HEK293 (cell line): Measurements from ENCODE around the gene SLC18A2.

Experiments used
- CTCF ChIA-PET: fragments of 350-600 bp; formaldehyde crosslinking; extraction: SDS; loops from one replicate; lab custom pipeline; 2021; ENCODE audit warnings: antibody characterized with exemption; lab: Yijun Ruan, JAX
- POLR2A ChIA-PET: fragments of 300-600 bp; formaldehyde crosslinking; extraction: SDS; loops from one replicate; lab custom pipeline; 2020; ENCODE audit warnings: antibody characterized with exemption, inconsistent platforms; lab: Yijun Ruan, JAX
- H3K27ac ChIP-seq: fragments of 200-500 bp; sonication (Bioruptor generic); 2 replicates; pipeline ENCODE4 v1.5.1; 2014; ENCODE audit warnings: low read depth, low read length, control low read depth, inconsistent platforms; ENCODE audit errors: extremely low read depth
- H3K36me3 ChIP-seq, 2 experiments: fragments of 200-500 bp in 1 of 2; sonication (Bioruptor generic) in 1 of 2; 1 replicate in 1 of 2; 2 replicates in 1 of 2; pipeline ENCODE4 v1.5.1; 2014 to 2017; ENCODE audit warnings: inconsistent platforms in 2 of 2, low read length in 2 of 2; ENCODE audit not compliant: control insufficient read depth in 2 of 2, insufficient read depth in 1 of 2
- H3K4me1 ChIP-seq: fragments of 200-500 bp; sonication (Bioruptor generic); 2 replicates; pipeline ENCODE4 v1.5.1; 2014; ENCODE audit warnings: mild to moderate bottlenecking, low read length, inconsistent platforms; ENCODE audit not compliant: control insufficient read depth, insufficient read depth
- H3K4me3 ChIP-seq: 2 replicates; pipeline ENCODE4 v1.5.1; 2011; ENCODE audit warnings: low read depth, mild to moderate bottlenecking, control low read depth, low read length, moderate library complexity
- H3K9me3 ChIP-seq: fragments of 200-500 bp; sonication (Bioruptor generic); 2 replicates; pipeline ENCODE4 v1.5.1; 2014; ENCODE audit warnings: low read depth, low read length, inconsistent platforms; ENCODE audit not compliant: control insufficient read depth, insufficient read depth
- GLIS2 ChIP-seq: fragments of 450-650 bp; formaldehyde crosslinking; IDR thresholded peaks from 2 replicates; pipeline ENCODE4 v1.5.1; 2016; ENCODE audit warnings: missing biosample characterization, missing genetic modification characterization
- HOXA7 ChIP-seq: sonication (generic); formaldehyde crosslinking; IDR thresholded peaks from 2 replicates; pipeline ENCODE4 v1.8.1; 2022; ENCODE audit warnings: missing genetic modification reagents, borderline replicate concordance
- HOXC10 ChIP-seq: sonication (generic); formaldehyde crosslinking; IDR thresholded peaks from 2 replicates; pipeline ENCODE4 v1.8.1; 2023; ENCODE audit warnings: mild to moderate bottlenecking, missing genetic modification reagents
- KLF1 ChIP-seq: fragments of 450-650 bp; formaldehyde crosslinking; IDR thresholded peaks from 2 replicates; pipeline ENCODE4 v1.5.1; 2016; ENCODE audit warnings: missing biosample characterization, missing genetic modification characterization
- KLF8 ChIP-seq: fragments of 450-650 bp; formaldehyde crosslinking; IDR thresholded peaks from 2 replicates; pipeline ENCODE4 v1.5.1; 2016; ENCODE audit warnings: missing biosample characterization, missing genetic modification characterization
- REPIN1 ChIP-seq: fragments of 450-650 bp; formaldehyde crosslinking; IDR thresholded peaks from 2 replicates; pipeline ENCODE4 v1.5.1; 2017; ENCODE audit warnings: missing biosample characterization, missing genetic modification characterization, low read depth
- SP7 ChIP-seq: fragments of 450-650 bp; formaldehyde crosslinking; IDR thresholded peaks from 2 replicates; pipeline ENCODE4 v1.5.1; 2016; ENCODE audit warnings: missing biosample characterization, missing genetic modification characterization
- TCF7L2 ChIP-seq: IDR thresholded peaks from 2 replicates; pipeline ENCODE4 v1.6.1; 2011; ENCODE audit warnings: low read depth, mild to moderate bottlenecking, inconsistent platforms, low read length, moderate library complexity, borderline replicate concordance
- YY1 ChIP-seq: fragments of 450-650 bp; formaldehyde crosslinking; IDR thresholded peaks from 2 replicates; pipeline ENCODE4 v1.5.1; 2018; ENCODE audit warnings: missing biosample characterization, missing genetic modification characterization
- ZNF132 ChIP-seq: fragments of 450-650 bp; formaldehyde crosslinking; IDR thresholded peaks from 2 replicates; pipeline ENCODE4 v1.5.1; 2017; ENCODE audit warnings: missing biosample characterization, missing genetic modification characterization, borderline replicate concordance
- ZNF184 ChIP-seq: fragments of 450-650 bp; IDR thresholded peaks from 2 replicates; pipeline ENCODE4 v1.5.1; 2018; ENCODE audit warnings: missing biosample characterization, mild to moderate bottlenecking, missing genetic modification characterization
- ZNF302 ChIP-seq: fragments of 450-650 bp; formaldehyde crosslinking; IDR thresholded peaks from 2 replicates; pipeline ENCODE4 v1.5.1; 2016; ENCODE audit warnings: missing biosample characterization, missing genetic modification characterization, low read depth
- ZNF324 ChIP-seq: fragments of 450-650 bp; formaldehyde crosslinking; IDR thresholded peaks from 2 replicates; pipeline ENCODE4 v1.5.1; 2016; ENCODE audit warnings: missing biosample characterization, missing genetic modification characterization
- ZNF341 ChIP-seq: fragments of 450-650 bp; formaldehyde crosslinking; IDR thresholded peaks from 2 replicates; pipeline ENCODE4; 2016; ENCODE audit warnings: low read depth, missing biosample characterization, missing genetic modification characterization
- ZNF404 ChIP-seq: fragments of 450-650 bp; formaldehyde crosslinking; IDR thresholded peaks from 2 replicates; pipeline ENCODE4 v1.5.1; 2017; ENCODE audit warnings: missing biosample characterization, missing genetic modification characterization
- ZNF433 ChIP-seq: fragments of 450-650 bp; formaldehyde crosslinking; IDR thresholded peaks from 2 replicates; pipeline ENCODE4 v1.5.1; 2016; ENCODE audit warnings: missing biosample characterization, missing genetic modification characterization, low read depth
- ZNF560 ChIP-seq: fragments of 450-650 bp; formaldehyde crosslinking; IDR thresholded peaks from 2 replicates; pipeline ENCODE4 v1.5.1; 2017; ENCODE audit warnings: missing biosample characterization, missing genetic modification characterization, borderline replicate concordance
- ZNF561 ChIP-seq: fragments of 450-650 bp; IDR thresholded peaks from 2 replicates; pipeline ENCODE4 v1.5.1; 2018; ENCODE audit warnings: missing biosample characterization, missing genetic modification characterization, borderline replicate concordance
- ZNF596 ChIP-seq: fragments of 450-650 bp; IDR thresholded peaks from 2 replicates; pipeline ENCODE4 v1.5.0; 2018; ENCODE audit warnings: missing biosample characterization, mild to moderate bottlenecking, missing genetic modification characterization, moderate library complexity
- ZNF76 ChIP-seq: fragments of 450-650 bp; formaldehyde crosslinking; IDR thresholded peaks from 2 replicates; pipeline ENCODE4; 2016; ENCODE audit warnings: low read depth, missing biosample characterization, missing genetic modification characterization, borderline replicate concordance
- ZNF830 ChIP-seq: fragments of 450-650 bp; IDR thresholded peaks from 2 replicates; pipeline ENCODE4 v1.5.0; 2018; ENCODE audit warnings: missing biosample characterization, missing genetic modification characterization, low read depth, mild to moderate bottlenecking, moderate library complexity
- ZNF843 ChIP-seq: fragments of 450-650 bp; formaldehyde crosslinking; IDR thresholded peaks from 2 replicates; pipeline ENCODE4 v1.5.1; 2016; ENCODE audit warnings: missing biosample characterization, missing genetic modification characterization
- TF ChIP-seq, protein P1 (sequence below): fragments of 450-650 bp; formaldehyde crosslinking; IDR thresholded peaks from 2 replicates; pipeline ENCODE4 v1.5.1; 2016; ENCODE audit warnings: missing biosample characterization, missing genetic modification characterization
- TF ChIP-seq, protein P2 (sequence below): fragments of 450-650 bp; formaldehyde crosslinking; IDR thresholded peaks from 2 replicates; pipeline ENCODE4 v1.5.1; 2016; ENCODE audit warnings: missing biosample characterization, missing genetic modification characterization
- TF ChIP-seq, protein P3 (sequence below): sonication (generic); formaldehyde crosslinking; IDR thresholded peaks from 2 replicates; pipeline ENCODE4 v1.8.1; 2022; ENCODE audit warnings: mild to moderate bottlenecking, moderate library complexity, missing genetic modification reagents
- TF ChIP-seq, protein P4 (sequence below): fragments of 450-650 bp; formaldehyde crosslinking; IDR thresholded peaks from 2 replicates; pipeline ENCODE4 v1.5.1; 2016; ENCODE audit warnings: missing biosample characterization, missing genetic modification characterization
- TF ChIP-seq, protein P5 (sequence below): fragments of 450-650 bp; IDR thresholded peaks from 2 replicates; pipeline ENCODE4 v1.5.1; 2018; ENCODE audit warnings: missing biosample characterization, missing genetic modification characterization

SLC18A2 gene

DNA sequence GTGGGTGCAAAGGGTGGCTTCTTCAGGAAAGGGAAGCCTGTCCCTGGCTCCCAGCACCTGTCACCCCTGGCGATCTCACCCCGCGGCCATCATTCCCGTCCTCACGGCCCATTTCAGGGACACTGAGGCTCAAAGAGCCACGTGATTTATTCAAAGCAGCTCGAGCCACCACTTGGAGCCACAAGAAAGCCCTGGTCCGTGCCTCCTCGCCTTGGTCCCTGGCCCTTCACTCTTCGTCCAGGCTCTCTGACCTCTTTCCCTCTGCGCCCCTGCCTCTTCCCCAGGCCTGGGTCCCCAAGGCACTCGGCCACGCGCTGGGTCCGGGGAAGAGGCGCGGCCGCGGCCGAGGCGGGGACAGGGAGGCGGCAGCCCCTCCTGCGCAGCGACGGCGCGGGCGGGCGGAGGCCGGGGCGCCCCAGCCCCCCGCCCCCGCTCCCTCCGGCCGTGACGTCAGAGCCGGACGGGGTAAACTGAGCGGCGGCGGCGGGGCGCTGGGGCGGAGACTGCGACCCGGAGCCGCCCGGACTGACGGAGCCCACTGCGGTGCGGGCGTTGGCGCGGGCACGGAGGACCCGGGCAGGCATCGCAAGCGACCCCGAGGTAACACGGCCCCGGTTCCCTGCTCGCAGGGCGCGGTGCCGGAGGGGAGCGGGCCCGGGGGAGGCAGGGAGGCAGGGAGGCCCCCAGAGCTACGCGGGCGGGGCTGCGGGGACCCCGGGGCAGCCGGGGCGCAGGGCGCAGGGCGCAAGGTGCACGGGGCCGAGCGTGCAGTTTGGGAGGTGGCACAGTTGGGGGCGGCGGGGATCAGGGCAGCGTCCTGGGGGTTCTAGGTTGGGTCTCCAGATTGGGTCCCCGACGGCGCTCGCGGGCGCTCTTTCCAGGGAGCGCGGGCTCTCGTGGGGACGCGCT is at the start of gene SLC18A2:
Gene SLC18A2 (plus strand): TSS at position 494 of the 909 bp plus-strand sequence. CDS start 580 bp downstream, outside the sequence.
- CTCF ChIA-PET, result no interaction called here
- no peaks in the 10 kb centered on the region for H3K36me3 ChIP-seq
- TF ChIP-seq TCF7L2, result no peak
- no peak for TF ChIP-seq REPIN1
- no peak for TF ChIP-seq ZNF302 (tag by site-specific recombination)
- no peak for TF ChIP-seq ZNF404
- TF ChIP-seq KLF8 (tag by site-specific recombination), result no peak
- no peak for TF ChIP-seq ZNF324
- no peak for TF ChIP-seq SP7 (tag by site-specific recombination)
- TF ChIP-seq ZNF830 (tag by site-specific recombination), result no peak
- TF ChIP-seq KLF1 (tag by site-specific recombination), result no peak
- TF ChIP-seq, protein P1, sequence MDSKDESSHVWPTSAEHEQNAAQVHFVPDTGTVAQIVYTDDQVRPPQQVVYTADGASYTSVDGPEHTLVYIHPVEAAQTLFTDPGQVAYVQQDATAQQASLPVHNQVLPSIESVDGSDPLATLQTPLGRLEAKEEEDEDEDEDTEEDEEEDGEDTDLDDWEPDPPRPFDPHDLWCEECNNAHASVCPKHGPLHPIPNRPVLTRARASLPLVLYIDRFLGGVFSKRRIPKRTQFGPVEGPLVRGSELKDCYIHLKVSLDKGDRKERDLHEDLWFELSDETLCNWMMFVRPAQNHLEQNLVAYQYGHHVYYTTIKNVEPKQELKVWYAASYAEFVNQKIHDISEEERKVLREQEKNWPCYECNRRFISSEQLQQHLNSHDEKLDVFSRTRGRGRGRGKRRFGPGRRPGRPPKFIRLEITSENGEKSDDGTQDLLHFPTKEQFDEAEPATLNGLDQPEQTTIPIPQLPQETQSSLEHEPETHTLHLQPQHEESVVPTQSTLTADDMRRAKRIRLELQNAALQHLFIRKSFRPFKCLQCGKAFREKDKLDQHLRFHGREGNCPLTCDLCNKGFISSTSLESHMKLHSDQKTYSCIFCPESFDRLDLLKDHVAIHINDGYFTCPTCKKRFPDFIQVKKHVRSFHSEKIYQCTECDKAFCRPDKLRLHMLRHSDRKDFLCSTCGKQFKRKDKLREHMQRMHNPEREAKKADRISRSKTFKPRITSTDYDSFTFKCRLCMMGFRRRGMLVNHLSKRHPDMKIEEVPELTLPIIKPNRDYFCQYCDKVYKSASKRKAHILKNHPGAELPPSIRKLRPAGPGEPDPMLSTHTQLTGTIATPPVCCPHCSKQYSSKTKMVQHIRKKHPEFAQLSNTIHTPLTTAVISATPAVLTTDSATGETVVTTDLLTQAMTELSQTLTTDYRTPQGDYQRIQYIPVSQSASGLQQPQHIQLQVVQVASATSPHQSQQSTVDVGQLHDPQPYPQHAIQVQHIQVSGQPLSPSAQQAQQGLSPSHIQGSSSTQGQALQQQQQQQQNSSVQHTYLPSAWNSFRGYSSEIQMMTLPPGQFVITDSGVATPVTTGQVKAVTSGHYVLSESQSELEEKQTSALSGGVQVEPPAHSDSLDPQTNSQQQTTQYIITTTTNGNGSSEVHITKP (tag by site-specific recombination), result no peak
- no peak for TF ChIP-seq ZNF843 (tag by site-specific recombination)
- no peak for TF ChIP-seq ZNF561
- TF ChIP-seq, protein P2, sequence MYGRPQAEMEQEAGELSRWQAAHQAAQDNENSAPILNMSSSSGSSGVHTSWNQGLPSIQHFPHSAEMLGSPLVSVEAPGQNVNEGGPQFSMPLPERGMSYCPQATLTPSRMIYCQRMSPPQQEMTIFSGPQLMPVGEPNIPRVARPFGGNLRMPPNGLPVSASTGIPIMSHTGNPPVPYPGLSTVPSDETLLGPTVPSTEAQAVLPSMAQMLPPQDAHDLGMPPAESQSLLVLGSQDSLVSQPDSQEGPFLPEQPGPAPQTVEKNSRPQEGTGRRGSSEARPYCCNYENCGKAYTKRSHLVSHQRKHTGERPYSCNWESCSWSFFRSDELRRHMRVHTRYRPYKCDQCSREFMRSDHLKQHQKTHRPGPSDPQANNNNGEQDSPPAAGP (tag by site-specific recombination), result no peak
- TF ChIP-seq ZNF341, result no peak
- TF ChIP-seq ZNF76, result no peak
- H3K9me3 ChIP-seq, result no peaks in the 10 kb centered on the region
- no peaks in the 10 kb centered on the region for H3K4me1 ChIP-seq
- POLR2A ChIA-PET, result interaction anchor here (0.6 kb wide), 2 partner anchors 11 to 83 kb away, joined by 3 to 6 read pairs; no protein-coding TSS in a partner anchor
- no peak within 1 kb of the TSS for H3K27ac ChIP-seq
- no peak within 1 kb of the TSS; the same call in 1 of the 2 replicates for H3K4me3 ChIP-seq

DNA sequence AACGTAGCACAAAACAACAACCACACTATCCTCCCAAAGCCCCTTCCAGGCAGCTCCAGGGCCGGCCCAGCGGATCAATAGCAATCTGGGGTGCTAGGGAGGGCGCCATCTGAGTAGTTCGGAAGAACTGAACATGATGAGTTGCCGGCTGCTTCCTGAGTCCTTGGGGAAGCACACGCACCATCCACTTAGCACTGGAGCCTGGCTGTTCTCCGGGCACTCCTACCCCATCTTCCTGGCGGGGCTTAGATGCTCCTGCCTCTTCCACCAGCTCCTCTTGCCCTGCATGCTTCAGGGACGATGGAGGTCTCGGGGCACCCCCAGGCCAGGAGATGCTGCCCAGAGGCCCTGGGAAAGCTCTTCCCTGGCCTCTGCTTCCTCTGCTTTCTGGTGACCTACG is 43.7 kb upstream of the SLC18A2 start, which contains the start of gene KCNK18:
Gene KCNK18 (plus strand): TSS at position 301 of the 400 bp plus-strand sequence. CDS start 0 bp downstream, at position 301.
- Histone ChIP-seq H3K4me3 (no peak within 1 kb of the TSS), H3K9me3 (no peaks in the 10 kb centered on the region), H3K36me3 (no peaks in the 10 kb centered on the region), H3K27ac (no peak within 1 kb of the TSS), H3K4me1 (no peaks in the 10 kb centered on the region)
- POLR2A ChIA-PET, result no interaction called here
- CTCF ChIA-PET, result no interaction called here
- TF ChIP-seq ZNF132 (tag by site-specific recombination) (no peak), GLIS2 (no peak), ZNF596 (tag by site-specific recombination) (no peak), ZNF433 (no peak), YY1 (tag by site-specific recombination) (no peak), ZNF184 (tag by site-specific recombination) (no peak), HOXA7 (CRISPR knock-in tag) (no peak), ZNF560 (tag by site-specific recombination) (no peak), HOXC10 (no peak)
- TF ChIP-seq, protein P3, sequence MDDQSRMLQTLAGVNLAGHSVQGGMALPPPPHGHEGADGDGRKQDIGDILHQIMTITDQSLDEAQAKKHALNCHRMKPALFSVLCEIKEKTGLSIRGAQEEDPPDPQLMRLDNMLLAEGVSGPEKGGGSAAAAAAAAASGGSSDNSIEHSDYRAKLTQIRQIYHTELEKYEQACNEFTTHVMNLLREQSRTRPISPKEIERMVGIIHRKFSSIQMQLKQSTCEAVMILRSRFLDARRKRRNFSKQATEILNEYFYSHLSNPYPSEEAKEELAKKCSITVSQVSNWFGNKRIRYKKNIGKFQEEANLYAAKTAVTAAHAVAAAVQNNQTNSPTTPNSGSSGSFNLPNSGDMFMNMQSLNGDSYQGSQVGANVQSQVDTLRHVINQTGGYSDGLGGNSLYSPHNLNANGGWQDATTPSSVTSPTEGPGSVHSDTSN (CRISPR knock-in tag), result no peak
- TF ChIP-seq, protein P4, sequence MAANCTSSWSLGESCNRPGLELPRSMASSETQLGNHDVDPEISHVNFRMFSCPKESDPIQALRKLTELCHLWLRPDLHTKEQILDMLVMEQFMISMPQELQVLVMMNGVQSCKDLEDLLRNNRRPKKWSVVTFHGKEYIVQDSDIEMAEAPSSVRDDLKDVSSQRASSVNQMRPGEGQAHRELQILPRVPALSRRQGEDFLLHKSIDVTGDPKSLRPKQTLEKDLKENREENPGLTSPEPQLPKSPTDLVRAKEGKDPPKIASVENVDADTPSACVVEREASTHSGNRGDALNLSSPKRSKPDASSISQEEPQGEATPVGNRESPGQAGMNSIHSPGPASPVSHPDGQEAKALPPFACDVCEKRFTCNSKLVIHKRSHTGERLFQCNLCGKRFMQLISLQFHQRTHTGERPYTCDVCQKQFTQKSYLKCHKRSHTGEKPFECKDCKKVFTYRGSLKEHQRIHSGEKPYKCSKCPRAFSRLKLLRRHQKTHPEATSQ (tag by site-specific recombination), result no peak
- TF ChIP-seq, protein P5, sequence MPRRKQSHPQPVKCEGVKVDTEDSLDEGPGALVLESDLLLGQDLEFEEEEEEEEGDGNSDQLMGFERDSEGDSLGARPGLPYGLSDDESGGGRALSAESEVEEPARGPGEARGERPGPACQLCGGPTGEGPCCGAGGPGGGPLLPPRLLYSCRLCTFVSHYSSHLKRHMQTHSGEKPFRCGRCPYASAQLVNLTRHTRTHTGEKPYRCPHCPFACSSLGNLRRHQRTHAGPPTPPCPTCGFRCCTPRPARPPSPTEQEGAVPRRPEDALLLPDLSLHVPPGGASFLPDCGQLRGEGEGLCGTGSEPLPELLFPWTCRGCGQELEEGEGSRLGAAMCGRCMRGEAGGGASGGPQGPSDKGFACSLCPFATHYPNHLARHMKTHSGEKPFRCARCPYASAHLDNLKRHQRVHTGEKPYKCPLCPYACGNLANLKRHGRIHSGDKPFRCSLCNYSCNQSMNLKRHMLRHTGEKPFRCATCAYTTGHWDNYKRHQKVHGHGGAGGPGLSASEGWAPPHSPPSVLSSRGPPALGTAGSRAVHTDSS (tag by site-specific recombination), result no peak
